GM18907 (cell line): ENCODE measurements around the gene TRIM61.
A peak's percentile ranks its signal among the peaks of the same experiment; 100 is the strongest.
"Not testable (repeated sequence)": the region's sequence is repeated elsewhere in the genome, so short reads cannot be mapped to it uniquely, and the experiment has no call there.

Experiments
- ATAC-seq: cut with Tn5 transposase; IDR thresholded peaks from one replicate; pipeline ENCODE4 v1.9.1; 2021; ENCODE audit warnings: mild to moderate bottlenecking, moderate library complexity; ENCODE audit not compliant: unreplicated experiment

Gene TRIM61

GRCh38 chr4:164977243-164978164, at the start of gene TRIM61:
TSS of gene TRIM61 (minus strand) at chr4:164977657. CDS start at chr4:164970002, 7,655 bp downstream.
- ATAC-seq: peak; percentile 99

GRCh38 chr4:165025782-165026181, 48.3 kb upstream of the TRIM61 start:
- not testable (repeated sequence) for ATAC-seq

GRCh38 chr4:165019995-165020394, 42.5 kb upstream of the TRIM61 start:
- not testable (repeated sequence) for ATAC-seq

GRCh38 chr4:165016971-165017370, 39.5 kb upstream of the TRIM61 start:
- no peak for ATAC-seq

DNA sequence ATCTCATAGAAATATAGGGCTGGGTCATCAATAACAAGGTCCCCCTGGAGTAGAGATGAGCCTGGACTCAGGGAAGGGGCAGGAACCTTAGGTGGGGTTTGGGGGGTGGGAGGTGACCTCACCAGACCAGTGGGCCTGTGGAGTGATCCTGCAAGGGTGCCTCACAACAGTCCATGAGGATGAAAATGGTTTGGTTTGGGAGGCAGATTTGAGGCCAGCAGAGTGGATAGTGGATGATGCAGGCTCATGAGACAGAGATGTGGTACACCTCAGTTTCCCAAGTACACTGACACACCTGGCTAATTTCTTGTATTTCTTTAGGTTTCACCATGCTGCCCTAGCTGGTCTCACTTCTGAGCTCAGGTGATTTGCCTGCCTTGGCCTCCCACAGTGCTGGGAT, 36.2 kb upstream of the TRIM61 start:
- no peak for ATAC-seq

DNA sequence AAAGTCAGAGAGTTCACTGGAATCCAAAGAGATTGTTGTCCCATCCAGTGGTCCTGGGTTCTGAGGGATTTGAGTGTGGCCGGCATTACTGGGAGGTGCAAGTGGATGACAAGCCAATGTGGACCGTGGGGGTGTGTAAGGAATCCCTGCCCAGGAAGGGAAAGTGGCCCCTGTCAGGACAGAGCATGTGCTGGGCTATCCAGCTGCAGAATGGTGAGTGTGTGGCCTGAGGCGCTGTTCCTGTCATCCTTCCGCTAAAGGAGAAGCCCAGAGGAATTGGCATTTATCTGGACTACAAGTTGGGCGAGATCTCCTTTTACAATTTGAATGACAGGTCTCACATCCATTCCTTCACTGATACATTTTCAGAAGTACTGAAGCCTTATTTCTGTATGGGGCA, 33.9 kb upstream of the TRIM61 start:
- no peak for ATAC-seq

DNA sequence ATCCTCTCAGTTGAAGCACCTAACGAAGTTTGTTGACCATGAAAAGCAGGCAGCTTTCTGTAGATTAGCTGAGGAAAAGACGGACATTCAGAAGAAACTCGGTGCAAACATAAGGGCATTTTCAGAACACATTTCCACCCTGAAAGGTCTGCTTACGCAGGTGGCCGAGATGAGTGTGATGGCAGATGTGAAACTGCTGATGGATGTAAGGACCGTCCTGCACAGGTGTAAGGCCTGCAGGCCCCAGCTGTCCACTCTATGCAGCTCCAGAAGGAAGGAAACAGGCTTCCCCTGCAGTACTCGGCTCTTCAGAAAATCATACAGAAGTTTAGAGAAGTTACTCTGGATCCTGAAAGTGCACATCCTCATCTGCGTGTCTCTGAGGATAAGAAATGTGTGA, 33.5 kb upstream of the TRIM61 start:
- ATAC-seq: no peak

DNA sequence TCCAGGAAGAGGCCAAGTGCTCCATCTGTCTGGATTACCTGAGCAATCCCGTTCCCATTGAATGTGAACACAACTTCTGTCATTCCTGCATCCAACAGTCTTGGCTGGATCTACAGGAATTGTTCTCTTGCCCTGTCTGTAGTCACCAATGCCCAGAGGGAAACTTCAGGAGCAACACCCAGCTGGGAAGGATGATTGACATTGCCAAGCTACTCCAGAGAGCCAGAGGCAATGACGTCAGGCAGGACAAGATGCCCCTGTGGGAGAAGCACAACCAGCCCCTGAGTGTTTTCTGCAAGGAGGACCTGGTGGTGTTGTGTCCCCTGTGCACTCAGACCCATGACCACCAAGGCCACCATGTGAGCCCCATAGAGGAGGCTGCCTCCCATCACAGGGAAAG, 33.0 kb upstream of the TRIM61 start:
- no peak for ATAC-seq

DNA sequence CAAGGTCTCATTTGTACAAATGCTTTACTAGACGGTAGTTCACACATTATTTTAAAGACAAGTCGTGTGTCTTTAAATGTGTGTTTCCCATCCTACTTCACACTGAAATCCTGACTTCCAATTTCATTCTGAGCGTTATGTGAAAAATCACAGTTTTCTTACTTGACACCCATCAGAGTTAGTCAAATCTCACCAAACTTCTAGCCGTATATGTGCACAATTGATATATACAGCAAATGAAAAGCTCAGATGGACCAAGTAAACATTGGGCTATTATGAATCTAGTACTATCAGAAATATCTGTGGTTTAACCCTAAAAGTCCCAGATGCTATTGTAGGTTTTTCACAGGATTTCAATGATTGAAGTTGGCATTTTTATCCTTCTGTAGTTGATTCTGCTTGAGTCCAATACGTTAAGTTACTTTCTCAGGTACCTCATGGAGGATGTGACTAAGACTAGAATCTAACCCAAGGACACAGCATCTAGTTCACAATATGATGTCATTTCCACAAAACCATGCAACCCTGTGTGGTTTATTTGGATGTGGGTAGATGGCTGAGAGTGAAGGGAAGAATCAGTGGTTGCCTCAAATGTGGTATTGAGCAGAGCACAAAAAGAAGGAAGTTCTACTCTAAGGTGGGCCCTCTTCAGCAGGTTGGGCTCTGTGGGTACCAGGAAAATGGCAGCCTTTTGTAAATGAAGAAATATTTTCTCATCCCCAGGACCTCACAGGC, 32.2 kb upstream of the TRIM61 start:
- peak; percentile 77 for ATAC-seq

- ATAC-seq: no peak
Observed at GRCh38 chr4:165006886-165007285, 29.4 kb upstream of the TRIM61 start.

- no peak for ATAC-seq
Observed at GRCh38 chr4:165006456-165006855, 29.0 kb upstream of the TRIM61 start.

DNA sequence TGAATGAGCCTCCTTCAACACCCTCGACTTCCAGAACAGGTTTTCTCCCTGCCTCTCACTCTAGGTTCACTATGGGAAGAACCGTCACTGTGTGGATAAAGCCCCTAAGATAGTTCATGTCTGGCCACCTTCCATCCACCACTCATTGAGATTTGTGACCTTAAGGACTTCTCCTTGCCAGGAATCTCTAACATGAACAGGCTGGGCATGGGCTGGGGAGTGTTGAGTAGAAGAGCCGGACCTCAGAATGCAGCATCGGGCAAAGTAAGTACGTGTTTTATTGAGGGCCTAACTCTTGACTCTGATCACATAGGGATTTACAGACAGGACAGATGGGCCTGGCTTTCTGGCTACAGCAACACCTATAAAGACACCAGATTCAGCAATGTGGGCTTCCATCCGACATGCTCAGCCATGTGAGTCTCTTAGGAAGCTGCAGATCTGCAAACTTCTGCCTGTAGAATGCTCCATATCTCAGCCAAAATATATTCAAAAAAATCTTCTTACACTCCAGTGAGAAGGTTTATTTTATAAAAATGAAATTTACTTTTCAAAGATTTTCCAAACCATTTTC, 28.0 kb upstream of the TRIM61 start:
- no peak for ATAC-seq

- not testable (repeated sequence) for ATAC-seq
Observed at GRCh38 chr4:165001957-165002356, 24.5 kb upstream of the TRIM61 start.

- not testable (repeated sequence) for ATAC-seq
Observed at GRCh38 chr4:164998526-164999080, 21.1 kb upstream of the TRIM61 start.

DNA sequence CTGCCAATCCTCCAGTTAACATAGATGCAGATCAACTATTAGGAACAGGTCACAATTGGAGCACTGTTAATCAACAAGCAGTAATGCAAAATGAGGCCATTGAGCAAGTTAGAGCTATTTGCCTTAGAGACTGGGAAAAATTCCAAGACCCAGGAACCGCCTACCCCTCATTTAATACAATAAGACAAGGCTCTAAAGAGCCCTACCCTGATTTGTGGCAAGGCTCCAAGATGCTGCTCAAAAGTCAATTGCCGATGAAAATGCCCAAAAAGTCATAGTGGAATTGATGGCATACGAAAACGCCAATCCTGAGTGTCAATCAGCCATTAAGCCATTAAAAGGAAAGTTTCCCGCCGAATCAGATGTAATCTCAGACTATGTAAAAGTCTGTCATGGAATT, 20.5 kb upstream of the TRIM61 start:
- no peak for ATAC-seq

- no peak for ATAC-seq
Observed at GRCh38 chr4:164997324-164997723, 19.9 kb upstream of the TRIM61 start.

- ATAC-seq: not testable (repeated sequence)
Observed at GRCh38 chr4:164996123-164996522, 18.7 kb upstream of the TRIM61 start.

GRCh38 chr4:164990786-164991185, 13.3 kb upstream of the TRIM61 start:
- not testable (repeated sequence) for ATAC-seq

DNA sequence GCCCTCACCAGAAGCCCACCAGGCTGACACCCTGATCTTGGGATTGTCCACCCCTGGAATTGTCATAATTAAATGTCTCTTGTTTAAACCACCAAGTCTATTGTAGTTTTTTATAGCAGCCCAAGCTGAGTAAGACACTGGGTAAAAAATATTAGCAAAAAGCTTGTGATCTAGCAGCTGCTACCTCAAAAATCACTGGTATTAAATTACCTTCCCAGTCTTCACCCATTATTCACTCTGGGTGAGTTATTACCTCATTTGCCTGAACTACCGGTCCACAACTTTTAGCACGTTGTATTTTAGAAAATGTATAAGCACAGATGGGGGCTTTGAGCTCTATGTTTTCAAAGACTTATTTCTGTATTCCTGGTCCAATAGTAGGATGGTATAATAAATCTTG, 12.0 kb upstream of the TRIM61 start:
- ATAC-seq: no peak

DNA sequence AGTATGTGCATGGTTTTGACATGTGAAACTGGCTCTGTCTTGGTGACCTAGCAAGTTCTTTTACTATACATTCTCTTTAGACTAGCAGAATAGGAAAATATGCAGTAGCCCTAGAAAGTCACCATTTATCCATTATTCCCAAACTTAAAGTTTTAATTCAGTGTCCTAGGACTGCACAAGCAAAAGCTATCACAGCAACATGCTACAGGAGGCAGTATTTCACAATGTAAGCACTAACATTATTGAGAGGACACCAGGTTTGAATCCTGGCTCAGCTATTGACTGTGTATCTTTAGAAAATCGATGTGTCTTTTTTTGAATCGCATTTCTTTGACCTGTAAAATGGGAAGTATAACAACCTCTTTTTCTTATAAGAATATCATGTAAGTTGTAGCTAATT, 5.5 kb downstream of the TRIM61 start:
- ATAC-seq: not testable (repeated sequence)

DNA sequence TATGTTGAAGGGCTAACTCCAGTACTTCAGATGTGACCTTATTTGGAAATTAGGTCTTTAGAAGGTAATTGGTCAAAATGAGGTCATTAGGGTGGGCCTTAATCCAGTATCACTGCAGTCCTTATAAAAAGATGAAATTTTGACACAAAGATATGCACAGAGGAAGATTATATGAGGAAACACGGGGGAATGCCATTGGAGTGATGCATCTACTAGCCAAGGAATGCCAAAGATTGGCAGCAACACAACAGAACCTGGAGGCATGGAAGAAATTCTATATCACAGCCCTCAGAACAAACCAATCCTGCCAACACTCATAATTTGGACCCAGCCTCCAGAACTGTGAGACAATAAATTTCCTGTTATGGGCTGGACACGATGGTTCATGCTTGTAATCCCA, 17.6 kb downstream of the TRIM61 start:
- ATAC-seq: no peak
